ENCODE data around the gene UNC45A. TPM values are rescaled to one million over a fixed set of nuclear protein-coding genes. Genes with fewer than 3 reads are reported as not detected.
A peak's percentile ranks its signal among the peaks of the same experiment; 100 is the strongest.

The UNC45A gene
- total RNA-seq, 1 donor from 2014 or later: 56.2 TPM

DNA sequence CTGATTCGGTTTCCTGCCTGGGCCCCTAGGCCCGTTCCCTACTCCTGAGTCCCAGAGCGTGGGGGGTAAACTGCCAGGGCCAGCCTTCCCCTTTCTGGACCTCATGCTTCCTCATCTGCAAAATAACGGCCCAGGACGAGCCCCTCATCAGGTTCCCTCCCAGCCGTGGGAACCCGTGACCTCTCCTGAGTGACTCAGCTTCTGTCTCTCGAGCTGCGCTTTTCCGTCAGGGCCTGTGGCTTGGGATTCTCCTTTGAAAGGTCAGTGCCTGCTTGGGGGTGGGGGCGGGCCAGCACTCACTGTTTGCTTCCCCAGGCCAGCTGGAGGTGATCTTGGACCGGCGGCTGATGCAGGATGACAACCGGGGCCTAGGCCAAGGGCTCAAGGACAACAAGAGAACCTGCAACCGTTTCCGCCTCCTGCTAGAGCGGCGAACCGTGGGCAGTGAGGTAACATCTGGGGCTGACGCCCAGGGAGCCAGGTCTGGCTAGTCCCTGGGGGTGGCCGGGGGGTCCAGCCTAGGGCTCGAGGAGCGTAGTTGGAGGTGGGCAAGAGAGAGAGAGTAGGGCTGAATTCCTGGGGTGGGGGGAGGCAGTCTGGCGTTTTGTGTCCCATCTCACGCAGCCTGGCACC lies 19.2 kb upstream of the UNC45A start:
- peaks cover 17% of the 10 kb centered on the region for H3K4me1 Mint-ChIP-seq (ENCODE audit: low read depth, unreplicated experiment)
- H3K4me3 ChIP-seq (ENCODE audit: insufficient read depth, low read depth, low read length): no peak overlapping the region
- H3K4me2 ChIP-seq (ENCODE audit: low read length): no peak overlapping the region
- H3K27me3 Mint-ChIP-seq (ENCODE audit: low read depth, unreplicated experiment): peaks cover 2% of the 10 kb centered on the region
- no peaks in the 10 kb centered on the region for H3K9me3 Mint-ChIP-seq (ENCODE audit: unreplicated experiment)
- no peaks in the 10 kb centered on the region for H4K20me1 ChIP-seq (ENCODE audit: insufficient read depth, low read length)
- H3K36me3 Mint-ChIP-seq (ENCODE audit: low read depth, unreplicated experiment): peaks cover 22% of the 10 kb centered on the region
- no peak overlapping the region for H3K9ac ChIP-seq (ENCODE audit: low read length)
- peak overlapping the region; percentile 60 for H3K4me3 Mint-ChIP-seq (ENCODE audit: unreplicated experiment)
- no peaks in the 10 kb centered on the region for H3K27me3 ChIP-seq (ENCODE audit: insufficient read depth, low read length)
- peaks cover 7% of the 10 kb centered on the region for H3K4me1 ChIP-seq (ENCODE audit: insufficient read depth, low read length)
- no peak overlapping the region for H2AFZ ChIP-seq (ENCODE audit: low read depth, low read length)
- H3K36me3 ChIP-seq (ENCODE audit: insufficient read depth, low read length): peaks cover 3% of the 10 kb centered on the region
- DNase-seq (ENCODE audit: low read depth): no peak
- peak overlapping the region; percentile 89 for H3K27ac Mint-ChIP-seq (ENCODE audit: unreplicated experiment)
- H3K9me3 ChIP-seq (ENCODE audit: insufficient read depth, low read depth, low read length): no peaks in the 10 kb centered on the region
- no peak overlapping the region for H3K27ac ChIP-seq (ENCODE audit: low read depth, low read length)
- no peak for FAIRE-seq
- TF ChIP-seq EZH2 (IDR thresholded peaks at IDR 0.05; ENCODE audit: insufficient read depth, low read length) (no peak), CTCF (IDR thresholded peaks at IDR 0.05; ENCODE audit: insufficient read depth, low read depth, low read length) (no peak)
- H3K79me2 ChIP-seq (ENCODE audit: insufficient read depth, low read length): no peaks in the 10 kb centered on the region

GRCh38 chr15:90916461-90916860 lies 18.6 kb upstream of the UNC45A start:
- Histone ChIP-seq H3K4me2 (ENCODE audit: low read length) (no peak overlapping the region), H2AFZ (ENCODE audit: low read depth, low read length) (no peak overlapping the region), H3K27me3 (ENCODE audit: insufficient read depth, low read length) (no peaks in the 10 kb centered on the region), H3K79me2 (ENCODE audit: insufficient read depth, low read length) (no peaks in the 10 kb centered on the region), H3K9me3 (ENCODE audit: insufficient read depth, low read depth, low read length) (no peaks in the 10 kb centered on the region), H3K4me3 (ENCODE audit: insufficient read depth, low read depth, low read length) (no peak overlapping the region), H3K4me1 (ENCODE audit: insufficient read depth, low read length) (peaks cover 7% of the 10 kb centered on the region), H4K20me1 (ENCODE audit: insufficient read depth, low read length) (no peaks in the 10 kb centered on the region), H3K36me3 (ENCODE audit: insufficient read depth, low read length) (peaks cover 3% of the 10 kb centered on the region), H3K9ac (ENCODE audit: low read length) (no peak overlapping the region), H3K27ac (ENCODE audit: low read depth, low read length) (no peak overlapping the region)
- peak overlapping the region; percentile 59 for H3K27ac Mint-ChIP-seq (ENCODE audit: unreplicated experiment)
- H3K36me3 Mint-ChIP-seq (ENCODE audit: low read depth, unreplicated experiment): peaks cover 25% of the 10 kb centered on the region
- no peak for DNase-seq (ENCODE audit: low read depth)
- no peak for FAIRE-seq
- TF ChIP-seq CTCF (IDR thresholded peaks at IDR 0.05; ENCODE audit: insufficient read depth, low read depth, low read length): no peak
- TF ChIP-seq EZH2 (IDR thresholded peaks at IDR 0.05; ENCODE audit: insufficient read depth, low read length): no peak
- H3K4me3 Mint-ChIP-seq (ENCODE audit: unreplicated experiment): no peak overlapping the region
- H3K27me3 Mint-ChIP-seq (ENCODE audit: low read depth, unreplicated experiment): peaks cover 2% of the 10 kb centered on the region
- H3K4me1 Mint-ChIP-seq (ENCODE audit: low read depth, unreplicated experiment): peaks cover 17% of the 10 kb centered on the region
- no peaks in the 10 kb centered on the region for H3K9me3 Mint-ChIP-seq (ENCODE audit: unreplicated experiment)

DNA sequence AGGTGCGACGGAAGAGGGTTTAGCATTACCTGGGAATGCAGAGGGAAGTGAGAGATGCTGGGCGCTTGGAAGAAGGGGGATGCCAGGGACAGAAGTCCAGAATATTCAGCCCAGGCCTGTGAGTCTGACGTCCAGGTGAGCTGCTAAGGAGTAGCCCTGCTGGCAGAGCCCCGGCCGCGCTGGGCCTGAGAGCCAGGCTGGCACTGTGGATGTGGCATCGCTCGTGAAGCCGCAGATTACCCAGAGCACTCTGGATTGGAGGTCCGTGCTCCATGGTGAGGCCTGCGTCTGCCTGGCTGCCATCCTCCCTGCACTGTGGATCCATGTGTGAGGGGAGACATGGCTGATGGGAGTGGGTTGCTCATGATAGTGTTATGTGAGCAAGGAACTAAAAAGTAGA lies 17.5 kb upstream of the UNC45A start:
- FAIRE-seq (no peak), DNase-seq (ENCODE audit: low read depth) (no peak)
- Histone ChIP-seq H3K27me3 (ENCODE audit: insufficient read depth, low read length) (no peaks in the 10 kb centered on the region), H4K20me1 (ENCODE audit: insufficient read depth, low read length) (no peaks in the 10 kb centered on the region), H3K79me2 (ENCODE audit: insufficient read depth, low read length) (no peaks in the 10 kb centered on the region), H3K9ac (ENCODE audit: low read length) (no peak overlapping the region), H3K9me3 (ENCODE audit: insufficient read depth, low read depth, low read length) (no peaks in the 10 kb centered on the region), H3K27ac (ENCODE audit: low read depth, low read length) (no peak overlapping the region), H3K4me2 (ENCODE audit: low read length) (no peak overlapping the region), H3K4me3 (ENCODE audit: insufficient read depth, low read depth, low read length) (no peak overlapping the region), H3K4me1 (ENCODE audit: insufficient read depth, low read length) (peaks cover 7% of the 10 kb centered on the region), H2AFZ (ENCODE audit: low read depth, low read length) (no peak overlapping the region), H3K36me3 (ENCODE audit: insufficient read depth, low read length) (peaks cover 3% of the 10 kb centered on the region)
- Mint-ChIP-seq H3K36me3 (ENCODE audit: low read depth, unreplicated experiment) (peaks cover 28% of the 10 kb centered on the region), H3K27ac (ENCODE audit: unreplicated experiment) (no peak overlapping the region), H3K27me3 (ENCODE audit: low read depth, unreplicated experiment) (peaks cover 2% of the 10 kb centered on the region), H3K4me3 (ENCODE audit: unreplicated experiment) (no peak overlapping the region), H3K4me1 (ENCODE audit: low read depth, unreplicated experiment) (peaks cover 17% of the 10 kb centered on the region), H3K9me3 (ENCODE audit: unreplicated experiment) (no peaks in the 10 kb centered on the region)
- TF ChIP-seq EZH2 (IDR thresholded peaks at IDR 0.05; ENCODE audit: insufficient read depth, low read length): no peak
- no peak for TF ChIP-seq CTCF (IDR thresholded peaks at IDR 0.05; ENCODE audit: insufficient read depth, low read depth, low read length)

Measured in astrocyte (in vitro differentiated cells and primary cell).